HEK293 (cell line): Measurements from ENCODE around the gene PARD3.
A peak's percentile ranks its signal among the peaks of the same experiment; 100 is the strongest.

Source experiments
- ATF2 ChIP-seq: fragments of 450-650 bp; formaldehyde crosslinking; IDR thresholded peaks from 2 replicates; pipeline ENCODE4 v1.5.1; 2016; ENCODE audit warnings: missing biosample characterization, missing genetic modification characterization, low read depth
- BCL11A ChIP-seq: fragments of 450-650 bp; formaldehyde crosslinking; IDR thresholded peaks from 2 replicates; pipeline ENCODE4 v1.5.1; 2016; ENCODE audit warnings: low read depth, missing biosample characterization, missing genetic modification characterization
- GFI1B ChIP-seq: fragments of 450-650 bp; formaldehyde crosslinking; IDR thresholded peaks from 2 replicates; pipeline ENCODE4 v1.5.1; 2016; ENCODE audit warnings: missing biosample characterization, missing genetic modification characterization
- GLIS1 ChIP-seq: fragments of 450-650 bp; formaldehyde crosslinking; IDR thresholded peaks from 2 replicates; pipeline ENCODE4 v1.5.1; 2016; ENCODE audit warnings: missing biosample characterization, missing genetic modification characterization
- KLF16 ChIP-seq: fragments of 450-650 bp; formaldehyde crosslinking; IDR thresholded peaks from 2 replicates; pipeline ENCODE4 v1.5.1; 2017; ENCODE audit warnings: missing biosample characterization, missing genetic modification characterization
- PATZ1 ChIP-seq: fragments of 450-650 bp; formaldehyde crosslinking; IDR thresholded peaks from 2 replicates; pipeline ENCODE4 v1.5.1; 2016; ENCODE audit warnings: missing biosample characterization, missing genetic modification characterization
- RBAK ChIP-seq: fragments of 450-650 bp; formaldehyde crosslinking; IDR thresholded peaks from 2 replicates; pipeline ENCODE4 v1.5.1; 2016; ENCODE audit warnings: missing biosample characterization, missing genetic modification characterization
- REPIN1 ChIP-seq: fragments of 450-650 bp; formaldehyde crosslinking; IDR thresholded peaks from 2 replicates; pipeline ENCODE4 v1.5.1; 2017; ENCODE audit warnings: missing biosample characterization, missing genetic modification characterization, low read depth
- YY1 ChIP-seq: fragments of 450-650 bp; formaldehyde crosslinking; IDR thresholded peaks from 2 replicates; pipeline ENCODE4 v1.5.1; 2018; ENCODE audit warnings: missing biosample characterization, missing genetic modification characterization
- YY2 ChIP-seq: fragments of 450-650 bp; formaldehyde crosslinking; IDR thresholded peaks from 2 replicates; pipeline ENCODE4 v1.5.1; 2016; ENCODE audit warnings: missing biosample characterization, missing genetic modification characterization
- ZBTB21 ChIP-seq: fragments of 450-650 bp; formaldehyde crosslinking; IDR thresholded peaks from 2 replicates; pipeline ENCODE4 v1.5.1; 2017; ENCODE audit warnings: missing biosample characterization, missing genetic modification characterization
- ZBTB48 ChIP-seq: fragments of 450-650 bp; formaldehyde crosslinking; IDR thresholded peaks from 2 replicates; pipeline ENCODE4 v1.5.1; 2016; ENCODE audit warnings: missing biosample characterization, missing genetic modification characterization
- ZNF146 ChIP-seq: fragments of 450-650 bp; formaldehyde crosslinking; IDR thresholded peaks from 2 replicates; pipeline ENCODE4 v1.5.1; 2016; ENCODE audit warnings: missing biosample characterization, missing genetic modification characterization
- ZNF155 ChIP-seq: fragments of 450-650 bp; formaldehyde crosslinking; IDR thresholded peaks from 2 replicates; pipeline ENCODE4 v1.5.1; 2016; ENCODE audit warnings: missing biosample characterization, missing genetic modification characterization
- ZNF157 ChIP-seq: fragments of 450-650 bp; formaldehyde crosslinking; IDR thresholded peaks from 2 replicates; pipeline ENCODE4 v1.5.1; 2016; ENCODE audit warnings: missing biosample characterization, missing genetic modification characterization
- ZNF175 ChIP-seq: fragments of 450-650 bp; formaldehyde crosslinking; IDR thresholded peaks from 2 replicates; pipeline ENCODE4 v1.5.1; 2016; ENCODE audit warnings: missing biosample characterization, missing genetic modification characterization
- ZNF302 ChIP-seq: fragments of 450-650 bp; formaldehyde crosslinking; IDR thresholded peaks from 2 replicates; pipeline ENCODE4 v1.5.1; 2016; ENCODE audit warnings: missing biosample characterization, missing genetic modification characterization, low read depth
- ZNF335 ChIP-seq: fragments of 450-650 bp; formaldehyde crosslinking; conservative IDR thresholded peaks from 2 replicates; pipeline ENCODE4 v1.5.1; 2016; ENCODE audit warnings: missing biosample characterization, missing genetic modification characterization
- ZNF473 ChIP-seq: fragments of 450-650 bp; formaldehyde crosslinking; IDR thresholded peaks from 2 replicates; pipeline ENCODE4 v1.5.1; 2017; ENCODE audit warnings: missing biosample characterization, missing genetic modification characterization
- ZNF501 ChIP-seq: fragments of 450-650 bp; formaldehyde crosslinking; IDR thresholded peaks from 2 replicates; pipeline ENCODE4 v1.5.1; 2016; ENCODE audit warnings: missing biosample characterization, missing genetic modification characterization
- ZNF530 ChIP-seq: fragments of 450-650 bp; formaldehyde crosslinking; IDR thresholded peaks from 2 replicates; pipeline ENCODE4 v1.5.1; 2016; ENCODE audit warnings: low read depth, missing biosample characterization, missing genetic modification characterization
- ZNF571 ChIP-seq: fragments of 450-650 bp; formaldehyde crosslinking; IDR thresholded peaks from 2 replicates; pipeline ENCODE4 v1.5.0; 2017; ENCODE audit warnings: missing biosample characterization, missing genetic modification characterization
- ZNF580 ChIP-seq: fragments of 450-650 bp; formaldehyde crosslinking; IDR thresholded peaks from 2 replicates; pipeline ENCODE4 v1.5.1; 2016; ENCODE audit warnings: missing biosample characterization, missing genetic modification characterization
- ZNF654 ChIP-seq: fragments of 450-650 bp; formaldehyde crosslinking; IDR thresholded peaks from 2 replicates; pipeline ENCODE4 v1.5.1; 2016; ENCODE audit warnings: low read depth, missing biosample characterization, missing genetic modification characterization
- ZNF701 ChIP-seq: fragments of 450-650 bp; formaldehyde crosslinking; IDR thresholded peaks from 2 replicates; pipeline ENCODE4 v1.5.1; 2016; ENCODE audit warnings: missing biosample characterization, missing genetic modification characterization
- ZNF704 ChIP-seq: fragments of 450-650 bp; formaldehyde crosslinking; IDR thresholded peaks from 2 replicates; pipeline ENCODE4 v1.5.1; 2016; ENCODE audit warnings: missing biosample characterization, missing genetic modification characterization
- ZNF768 ChIP-seq: fragments of 450-650 bp; formaldehyde crosslinking; IDR thresholded peaks from 2 replicates; pipeline ENCODE4 v1.5.1; 2018; ENCODE audit warnings: missing biosample characterization, mild to moderate bottlenecking, missing genetic modification characterization
- ZNF837 ChIP-seq: fragments of 450-650 bp; formaldehyde crosslinking; IDR thresholded peaks from 2 replicates; pipeline ENCODE4 v1.5.1; 2016; ENCODE audit warnings: missing biosample characterization, missing genetic modification characterization
- ZNF843 ChIP-seq: fragments of 450-650 bp; formaldehyde crosslinking; IDR thresholded peaks from 2 replicates; pipeline ENCODE4 v1.5.1; 2016; ENCODE audit warnings: missing biosample characterization, missing genetic modification characterization
- TF ChIP-seq, protein P1 (sequence below): fragments of 450-650 bp; formaldehyde crosslinking; IDR thresholded peaks from 2 replicates; pipeline ENCODE4 v1.5.1; 2017; ENCODE audit warnings: missing biosample characterization, missing genetic modification characterization
- TF ChIP-seq, protein P2 (sequence below): fragments of 450-650 bp; formaldehyde crosslinking; IDR thresholded peaks from 2 replicates; pipeline ENCODE4 v1.5.1; 2016; ENCODE audit warnings: missing biosample characterization, missing genetic modification characterization, borderline replicate concordance
- TF ChIP-seq, protein P3 (sequence below): fragments of 450-650 bp; formaldehyde crosslinking; IDR thresholded peaks from 2 replicates; pipeline ENCODE4 v1.5.1; 2016; ENCODE audit warnings: missing biosample characterization, missing genetic modification characterization

The PARD3 gene

GRCh38 chr10:34814223-34814912 lies 728 bp downstream of the PARD3 start (continued):
- TF ChIP-seq, protein P1, sequence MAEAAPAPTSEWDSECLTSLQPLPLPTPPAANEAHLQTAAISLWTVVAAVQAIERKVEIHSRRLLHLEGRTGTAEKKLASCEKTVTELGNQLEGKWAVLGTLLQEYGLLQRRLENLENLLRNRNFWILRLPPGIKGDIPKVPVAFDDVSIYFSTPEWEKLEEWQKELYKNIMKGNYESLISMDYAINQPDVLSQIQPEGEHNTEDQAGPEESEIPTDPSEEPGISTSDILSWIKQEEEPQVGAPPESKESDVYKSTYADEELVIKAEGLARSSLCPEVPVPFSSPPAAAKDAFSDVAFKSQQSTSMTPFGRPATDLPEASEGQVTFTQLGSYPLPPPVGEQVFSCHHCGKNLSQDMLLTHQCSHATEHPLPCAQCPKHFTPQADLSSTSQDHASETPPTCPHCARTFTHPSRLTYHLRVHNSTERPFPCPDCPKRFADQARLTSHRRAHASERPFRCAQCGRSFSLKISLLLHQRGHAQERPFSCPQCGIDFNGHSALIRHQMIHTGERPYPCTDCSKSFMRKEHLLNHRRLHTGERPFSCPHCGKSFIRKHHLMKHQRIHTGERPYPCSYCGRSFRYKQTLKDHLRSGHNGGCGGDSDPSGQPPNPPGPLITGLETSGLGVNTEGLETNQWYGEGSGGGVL (tag by site-specific recombination), result no peak
- 0 out of 2 replicates have a peak, but pooled peaks have one; percentile 32 for TF ChIP-seq ZBTB48
- no peak for TF ChIP-seq ZNF843 (tag by site-specific recombination)
- no peak for TF ChIP-seq REPIN1 (tag by site-specific recombination)
- TF ChIP-seq ZNF654 (tag by site-specific recombination), result no peak
- no peak for TF ChIP-seq ZNF571 (tag by site-specific recombination)
- TF ChIP-seq ZNF530 (tag by site-specific recombination), result no peak
- TF ChIP-seq PATZ1 (tag by site-specific recombination), result peak; percentile 81
- TF ChIP-seq ZNF335 (tag by site-specific recombination), result 0 out of 2 replicates have a peak, but pooled peaks have one; percentile 59
- TF ChIP-seq ZNF580, result no peak
- TF ChIP-seq ZNF175 (tag by site-specific recombination), result no peak
- no peak for TF ChIP-seq ZNF473 (tag by site-specific recombination)
- no peak for TF ChIP-seq ZNF302
- TF ChIP-seq RBAK (tag by site-specific recombination), result no peak
- TF ChIP-seq ATF2 (tag by site-specific recombination), result no peak
- no peak for TF ChIP-seq ZNF155 (tag by site-specific recombination)
- no peak for TF ChIP-seq ZNF157 (tag by site-specific recombination)
- no peak for TF ChIP-seq ZNF701 (tag by site-specific recombination)
- TF ChIP-seq ZNF837 (tag by site-specific recombination), result no peak
- no peak for TF ChIP-seq ZBTB21
- peak; percentile 64 for TF ChIP-seq GLIS1 (tag by site-specific recombination)
- TF ChIP-seq, protein P2, sequence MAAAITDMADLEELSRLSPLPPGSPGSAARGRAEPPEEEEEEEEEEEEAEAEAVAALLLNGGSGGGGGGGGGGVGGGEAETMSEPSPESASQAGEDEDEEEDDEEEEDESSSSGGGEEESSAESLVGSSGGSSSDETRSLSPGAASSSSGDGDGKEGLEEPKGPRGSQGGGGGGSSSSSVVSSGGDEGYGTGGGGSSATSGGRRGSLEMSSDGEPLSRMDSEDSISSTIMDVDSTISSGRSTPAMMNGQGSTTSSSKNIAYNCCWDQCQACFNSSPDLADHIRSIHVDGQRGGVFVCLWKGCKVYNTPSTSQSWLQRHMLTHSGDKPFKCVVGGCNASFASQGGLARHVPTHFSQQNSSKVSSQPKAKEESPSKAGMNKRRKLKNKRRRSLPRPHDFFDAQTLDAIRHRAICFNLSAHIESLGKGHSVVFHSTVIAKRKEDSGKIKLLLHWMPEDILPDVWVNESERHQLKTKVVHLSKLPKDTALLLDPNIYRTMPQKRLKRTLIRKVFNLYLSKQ, result no peak
- TF ChIP-seq YY1 (tag by site-specific recombination), result peak; percentile 21; the same call in 1 of the 2 replicates
- no peak for TF ChIP-seq BCL11A
- no peak for TF ChIP-seq ZNF146 (tag by site-specific recombination)
- TF ChIP-seq KLF16, result no peak
- no peak for TF ChIP-seq ZNF768 (tag by site-specific recombination)
- no peak for TF ChIP-seq ZNF704 (tag by site-specific recombination)
- TF ChIP-seq, protein P3, sequence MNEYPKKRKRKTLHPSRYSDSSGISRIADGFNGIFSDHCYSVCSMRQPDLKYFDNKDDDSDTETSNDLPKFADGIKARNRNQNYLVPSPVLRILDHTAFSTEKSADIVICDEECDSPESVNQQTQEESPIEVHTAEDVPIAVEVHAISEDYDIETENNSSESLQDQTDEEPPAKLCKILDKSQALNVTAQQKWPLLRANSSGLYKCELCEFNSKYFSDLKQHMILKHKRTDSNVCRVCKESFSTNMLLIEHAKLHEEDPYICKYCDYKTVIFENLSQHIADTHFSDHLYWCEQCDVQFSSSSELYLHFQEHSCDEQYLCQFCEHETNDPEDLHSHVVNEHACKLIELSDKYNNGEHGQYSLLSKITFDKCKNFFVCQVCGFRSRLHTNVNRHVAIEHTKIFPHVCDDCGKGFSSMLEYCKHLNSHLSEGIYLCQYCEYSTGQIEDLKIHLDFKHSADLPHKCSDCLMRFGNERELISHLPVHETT (tag by site-specific recombination), result no peak
- TF ChIP-seq ZNF501 (tag by site-specific recombination), result 0 out of 2 replicates have a peak, but pooled peaks have one; percentile 7
- TF ChIP-seq GFI1B (tag by site-specific recombination), result no peak
- no peak for TF ChIP-seq YY2
